HG03354 (cell line): ENCODE data around the gene CCSER2.
"Not testable (repeated sequence)": the region's sequence is repeated elsewhere in the genome, so short reads cannot be mapped to it uniquely, and the experiment has no call there.

Experiments used
- ATAC-seq: cut with Tn5 transposase; IDR thresholded peaks from one replicate; pipeline ENCODE4 v1.9.1; 2021; ENCODE audit warnings: mild to moderate bottlenecking; ENCODE audit not compliant: unreplicated experiment, poor library complexity, severe bottlenecking

The CCSER2 gene, protein sequence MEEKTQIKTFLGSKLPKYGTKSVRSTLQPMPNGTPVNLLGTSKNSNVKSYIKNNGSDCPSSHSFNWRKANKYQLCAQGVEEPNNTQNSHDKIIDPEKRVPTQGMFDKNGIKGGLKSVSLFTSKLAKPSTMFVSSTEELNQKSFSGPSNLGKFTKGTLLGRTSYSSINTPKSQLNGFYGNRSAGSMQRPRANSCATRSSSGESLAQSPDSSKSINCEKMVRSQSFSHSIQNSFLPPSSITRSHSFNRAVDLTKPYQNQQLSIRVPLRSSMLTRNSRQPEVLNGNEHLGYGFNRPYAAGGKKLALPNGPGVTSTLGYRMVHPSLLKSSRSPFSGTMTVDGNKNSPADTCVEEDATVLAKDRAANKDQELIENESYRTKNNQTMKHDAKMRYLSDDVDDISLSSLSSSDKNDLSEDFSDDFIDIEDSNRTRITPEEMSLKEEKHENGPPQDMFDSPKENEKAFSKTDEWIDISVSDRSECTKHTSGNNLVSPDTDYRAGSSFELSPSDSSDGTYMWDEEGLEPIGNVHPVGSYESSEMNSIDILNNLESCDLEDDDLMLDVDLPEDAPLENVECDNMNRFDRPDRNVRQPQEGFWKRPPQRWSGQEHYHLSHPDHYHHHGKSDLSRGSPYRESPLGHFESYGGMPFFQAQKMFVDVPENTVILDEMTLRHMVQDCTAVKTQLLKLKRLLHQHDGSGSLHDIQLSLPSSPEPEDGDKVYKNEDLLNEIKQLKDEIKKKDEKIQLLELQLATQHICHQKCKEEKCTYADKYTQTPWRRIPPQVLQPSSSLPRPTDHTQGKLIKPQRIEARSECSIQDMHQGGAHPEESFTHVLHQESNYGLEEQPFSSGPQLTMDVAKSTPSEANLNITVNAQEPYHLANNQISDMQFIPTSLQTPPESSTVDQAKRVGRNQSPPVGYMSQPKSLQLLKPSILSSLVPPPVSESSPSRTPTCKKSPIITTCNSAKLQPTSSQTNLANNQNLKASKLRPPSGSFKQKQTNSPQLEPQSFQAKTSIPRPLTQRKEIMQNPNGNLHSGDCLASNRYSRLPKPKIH

DNA sequence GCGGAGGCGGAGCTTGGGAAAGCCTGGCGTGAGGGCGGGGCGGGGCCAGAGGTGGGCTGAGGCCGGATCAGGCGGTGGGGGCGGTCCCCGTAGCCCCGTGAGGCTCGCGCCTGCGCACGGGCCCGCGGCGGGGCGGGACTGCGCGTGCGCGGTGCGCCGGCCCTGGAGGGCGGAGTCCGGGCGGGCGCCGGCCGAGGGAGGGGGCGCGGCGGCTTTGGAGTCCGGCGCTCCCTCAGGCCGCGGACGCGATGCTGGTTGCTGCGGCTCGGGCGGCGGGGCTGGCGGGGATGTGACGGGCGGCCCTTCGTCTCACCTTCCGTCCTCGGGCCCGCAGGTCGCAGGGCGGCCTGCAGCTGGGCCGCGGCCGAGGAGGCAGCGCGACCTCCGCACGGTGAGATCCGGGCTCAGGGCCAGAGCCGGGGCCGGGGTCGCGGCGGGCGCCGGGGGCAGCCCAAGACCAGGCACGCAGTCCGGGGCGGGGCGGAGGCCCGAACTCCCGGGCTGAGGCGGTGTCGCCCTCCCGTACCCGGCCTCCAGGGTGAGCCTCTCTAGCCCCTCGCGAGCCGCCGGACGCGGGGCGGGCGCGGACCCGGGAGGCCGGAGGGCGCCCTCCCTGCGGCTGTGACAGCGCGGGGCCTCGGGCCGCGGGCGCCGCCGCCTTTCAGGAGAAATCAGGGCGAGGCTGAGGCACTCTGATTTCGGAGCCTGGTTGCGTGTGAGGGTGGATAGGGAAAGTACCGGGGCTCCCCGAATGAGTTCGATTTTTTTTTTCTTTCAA, at the start of gene CCSER2:
CCSER2 (plus strand) TSS at position 172 of the 778 bp plus-strand sequence. CDS start 42,464 bp downstream, outside the sequence.
- peak; percentile 67 for ATAC-seq

DNA sequence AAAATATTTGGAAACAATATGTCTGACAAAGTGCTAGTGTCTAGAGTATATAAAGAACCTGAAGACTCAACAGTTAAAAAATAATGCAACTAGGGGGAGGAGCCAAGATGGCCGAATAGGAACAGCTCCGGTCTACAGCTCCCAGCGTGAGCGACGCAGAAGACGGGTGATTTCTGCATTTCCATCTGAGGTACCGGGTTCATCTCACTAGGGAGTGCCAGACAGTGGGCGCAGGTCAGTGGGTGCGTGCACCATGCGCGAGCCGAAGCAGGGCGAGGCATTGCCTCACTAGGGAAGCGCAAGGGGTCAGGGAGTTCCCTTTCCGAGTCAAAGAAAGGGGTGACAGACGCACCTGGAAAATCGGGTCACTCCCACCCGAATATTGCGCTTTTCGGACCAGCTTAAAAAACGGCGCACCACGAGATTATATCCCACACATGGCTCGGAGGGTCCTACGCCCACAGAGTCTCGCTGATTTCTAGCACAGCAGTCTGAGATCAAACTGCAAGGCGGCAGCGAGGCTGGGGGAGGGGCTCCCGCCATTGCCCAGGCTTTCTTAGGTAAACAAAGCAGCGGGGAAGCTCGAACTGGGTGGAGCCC, 48.4 kb upstream of the CCSER2 start:
- ATAC-seq: not testable (repeated sequence)

GRCh38 chr10:84286695-84287094, 41.7 kb upstream of the CCSER2 start:
- no peak for ATAC-seq

GRCh38 chr10:84288151-84288550, 40.2 kb upstream of the CCSER2 start:
- ATAC-seq: no peak

DNA sequence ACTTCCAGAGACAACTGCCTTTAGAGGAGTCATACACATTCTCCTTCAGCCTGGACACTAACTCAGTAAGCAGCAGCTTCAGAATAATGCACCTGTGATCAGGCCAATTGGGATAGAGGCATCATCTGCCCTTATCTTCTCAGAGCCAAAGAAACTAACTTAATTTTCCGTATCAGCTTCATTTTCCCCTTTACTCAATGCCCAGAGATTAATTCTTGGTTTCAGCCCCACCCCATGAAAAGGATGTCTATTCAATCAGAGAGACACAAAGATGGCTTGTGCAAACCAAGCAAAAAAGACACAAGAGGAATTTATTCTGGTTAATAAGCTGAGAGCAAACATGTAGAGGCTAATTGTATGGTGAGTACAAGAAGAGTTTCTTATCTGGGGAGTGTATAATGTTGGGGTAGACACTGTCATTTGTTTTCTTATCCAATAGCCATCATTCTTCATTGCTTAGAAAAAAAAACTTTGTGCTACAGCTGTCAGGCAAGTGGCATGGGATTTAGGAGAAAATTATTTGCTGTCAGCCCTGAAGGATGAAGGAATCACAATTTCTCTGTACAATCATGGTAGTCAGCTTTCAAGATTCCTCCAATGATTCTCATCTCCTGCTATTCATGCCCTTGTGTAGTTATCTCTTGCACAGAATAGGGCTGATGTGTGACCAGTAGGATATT, 38.7 kb upstream of the CCSER2 start:
- no peak for ATAC-seq

DNA sequence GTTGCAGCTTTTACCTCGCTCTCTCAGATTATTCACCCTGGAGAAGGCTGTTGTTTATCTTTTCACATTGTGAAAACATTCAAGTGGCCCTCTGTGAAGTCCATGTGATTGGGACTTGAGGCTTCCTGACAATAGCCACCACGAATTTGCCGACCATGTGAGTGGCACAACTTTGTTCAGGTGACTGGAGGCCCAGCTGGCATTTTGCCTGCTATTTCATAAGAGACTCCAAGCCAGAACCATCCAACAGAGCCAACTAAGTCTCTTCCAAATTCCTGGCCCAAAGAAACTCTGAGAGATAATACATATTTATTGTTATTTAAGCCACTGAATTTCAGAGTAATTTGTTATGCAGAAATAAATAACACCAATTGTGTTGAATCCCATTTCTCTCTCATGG, 38.2 kb upstream of the CCSER2 start:
- no peak for ATAC-seq

DNA sequence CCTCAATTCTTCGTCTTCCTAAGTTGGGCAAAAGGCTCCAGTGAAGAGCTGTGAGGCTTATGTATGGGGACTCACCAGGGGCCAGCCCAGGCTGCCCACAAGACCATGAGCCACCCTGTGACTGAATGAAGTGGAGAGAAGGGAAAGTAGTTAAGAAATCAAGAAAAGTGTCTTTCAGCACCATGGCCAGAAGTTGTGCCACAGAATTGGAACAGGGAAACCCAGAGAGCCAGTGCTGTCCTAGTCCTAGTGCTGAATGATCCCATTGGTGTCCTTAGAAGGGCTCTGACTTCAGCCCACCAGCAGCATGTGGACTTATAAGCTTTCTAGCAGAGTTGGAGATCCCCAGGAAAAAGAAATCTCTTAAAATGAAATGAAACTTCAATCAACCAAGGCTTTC, 37.0 kb upstream of the CCSER2 start:
- no peak for ATAC-seq

- no peak for ATAC-seq
Observed at GRCh38 chr10:84292502-84292901, 35.9 kb upstream of the CCSER2 start.

- ATAC-seq: no peak
Observed at GRCh38 chr10:84293171-84293570, 35.2 kb upstream of the CCSER2 start.

DNA sequence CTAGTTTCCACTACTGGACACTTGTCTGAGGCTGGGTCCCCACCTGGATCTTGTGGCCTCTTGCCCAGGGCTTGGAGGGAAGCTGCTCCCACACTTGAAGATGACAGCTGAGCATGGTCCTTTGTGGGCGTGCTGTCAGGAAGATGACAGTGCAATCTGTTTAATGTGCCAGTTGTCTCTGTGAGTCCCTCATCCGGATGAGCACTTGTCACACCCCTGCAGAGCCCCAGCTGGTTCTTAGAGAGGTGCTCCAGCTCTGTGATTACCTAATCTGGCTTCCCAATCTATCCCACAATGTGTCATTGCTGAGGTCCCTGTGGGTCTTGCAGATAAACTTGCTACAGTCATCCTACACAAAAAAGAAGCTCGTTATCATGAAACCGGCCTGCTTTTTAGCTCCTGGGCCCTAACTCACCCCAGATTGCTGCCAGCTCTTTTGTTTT, 34.8 kb upstream of the CCSER2 start:
- no peak for ATAC-seq

- peak; percentile 63 for ATAC-seq
Observed at GRCh38 chr10:84294766-84295447, 33.5 kb upstream of the CCSER2 start.

DNA sequence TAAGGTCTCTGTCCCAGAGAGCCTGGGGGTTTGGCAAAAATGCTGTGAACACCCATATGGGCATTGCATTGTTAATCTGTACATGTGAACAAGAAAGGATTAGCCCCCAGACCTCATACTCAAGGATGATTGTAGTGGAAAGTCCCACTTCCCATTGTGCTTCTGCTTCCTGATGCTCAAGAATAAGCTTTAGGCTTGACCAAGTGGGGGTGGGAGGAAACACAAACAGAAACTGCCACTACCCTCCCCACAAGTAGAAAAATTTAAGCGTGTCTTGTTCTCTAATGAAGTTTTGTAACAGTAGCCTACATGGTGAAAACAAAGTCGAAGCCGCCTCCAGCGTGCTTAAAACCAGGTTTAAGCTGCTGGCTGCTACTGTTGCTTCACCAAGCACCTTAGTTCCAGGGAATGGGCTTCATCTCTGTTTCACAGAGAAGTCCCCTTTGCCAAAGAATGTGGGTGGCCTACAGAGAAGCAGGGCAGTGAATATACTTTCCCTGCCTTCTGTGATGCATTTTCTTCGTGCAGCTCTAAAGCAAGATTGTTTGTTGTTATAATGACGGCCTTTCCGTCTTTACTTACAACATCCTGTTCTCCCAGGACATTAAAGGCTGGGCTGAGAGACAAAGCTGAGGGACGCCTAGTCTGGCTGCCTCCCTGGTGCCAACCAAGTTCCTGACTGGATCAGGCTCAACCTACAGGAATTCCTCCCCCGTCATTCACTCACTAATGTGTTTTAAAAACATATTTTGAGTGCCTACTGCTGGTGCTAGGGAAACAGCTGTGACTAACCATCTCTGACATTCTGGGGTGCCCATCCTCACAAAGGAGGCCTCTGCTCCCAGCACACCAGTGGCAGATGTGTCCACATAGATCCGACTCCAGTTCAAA, 32.1 kb upstream of the CCSER2 start:
- ATAC-seq: no peak

- ATAC-seq: no peak
Observed at GRCh38 chr10:84298057-84298456, 30.3 kb upstream of the CCSER2 start.

GRCh38 chr10:84302223-84302622, 26.2 kb upstream of the CCSER2 start:
- ATAC-seq: no peak

GRCh38 chr10:84306751-84307384, 21.5 kb upstream of the CCSER2 start:
- no peak for ATAC-seq

GRCh38 chr10:84308021-84308420, 20.4 kb upstream of the CCSER2 start:
- no peak for ATAC-seq
